ENCODE measurements around the gene SS18L1. TPM values are rescaled to one million over a fixed set of nuclear protein-coding genes. Genes with fewer than 3 reads are reported as not detected.
"Not testable (repeated sequence)": the region's sequence is repeated elsewhere in the genome, so short reads cannot be mapped to it uniquely, and the experiment has no call there.

SS18L1 gene
- total RNA-seq, 1 donor from 2014 or later: 5.5 TPM

- peak; percentile 61 for DNase-seq (ENCODE audit: low spot score)
Observed at GRCh38 chr20:62136283-62137091, 7.1 kb upstream of the SS18L1 start.

GRCh38 chr20:62137092-62137384 is 6.5 kb upstream of the SS18L1 start:
- DNase-seq (ENCODE audit: low spot score): no peak

GRCh38 chr20:62137478-62138203 is 5.9 kb upstream of the SS18L1 start:
- DNase-seq (ENCODE audit: low spot score): no peak

- DNase-seq (ENCODE audit: low spot score): no peak
Observed at GRCh38 chr20:62138204-62138543, 5.4 kb upstream of the SS18L1 start.

- DNase-seq (ENCODE audit: low spot score): no peak
Observed at GRCh38 chr20:62138912-62139311, 4.7 kb upstream of the SS18L1 start.

- no peak for DNase-seq (ENCODE audit: low spot score)
Observed at GRCh38 chr20:62139636-62140035, 3.9 kb upstream of the SS18L1 start.

GRCh38 chr20:62141043-62141396 is 2.5 kb upstream of the SS18L1 start:
- no peak for DNase-seq (ENCODE audit: low spot score)

GRCh38 chr20:62141397-62142251 is 1.9 kb upstream of the SS18L1 start:
- no peak for DNase-seq (ENCODE audit: low spot score)

GRCh38 chr20:62142252-62143080 is 1.1 kb upstream of the SS18L1 start:
- no peak for DNase-seq (ENCODE audit: low spot score)

GRCh38 chr20:62143957-62144825 is 622 bp downstream of the SS18L1 start:
- DNase-seq (ENCODE audit: low spot score): peak; percentile 46

- no peak for DNase-seq (ENCODE audit: low spot score)
Observed at GRCh38 chr20:62145688-62146018, 2.1 kb downstream of the SS18L1 start.

- no peak for DNase-seq (ENCODE audit: low spot score)
Observed at GRCh38 chr20:62146019-62146755, 2.6 kb downstream of the SS18L1 start.

- no peak for DNase-seq (ENCODE audit: low spot score)
Observed at GRCh38 chr20:62147125-62147524, 3.6 kb downstream of the SS18L1 start.

- DNase-seq (ENCODE audit: low spot score): no peak
Observed at GRCh38 chr20:62147528-62147927, 4.0 kb downstream of the SS18L1 start.

GRCh38 chr20:62148383-62148782 is 4.8 kb downstream of the SS18L1 start:
- DNase-seq (ENCODE audit: low spot score): not testable (repeated sequence)

- DNase-seq (ENCODE audit: low spot score): no peak
Observed at GRCh38 chr20:62148908-62149314, 5.3 kb downstream of the SS18L1 start.

GRCh38 chr20:62149532-62150309 is 6.2 kb downstream of the SS18L1 start:
- DNase-seq (ENCODE audit: low spot score): peak; percentile 70

GRCh38 chr20:62150310-62150575 is 6.7 kb downstream of the SS18L1 start:
- DNase-seq (ENCODE audit: low spot score): no peak

GRCh38 chr20:62151225-62151624 is 7.7 kb downstream of the SS18L1 start:
- DNase-seq (ENCODE audit: low spot score): no peak

Measured in umbilical cord (tissue), 2 donors.